H1 (cell line): ENCODE results near the gene SIK3. TPM values are rescaled to one million over a fixed set of nuclear protein-coding genes. Genes with fewer than 3 reads are reported as not detected.

ENCODE experiments used
- HDAC6 ChIP-seq: IDR thresholded peaks from one replicate; pipeline ENCODE4 v1.7.1; 2012; ENCODE audit warnings: low read depth, mild to moderate bottlenecking, inconsistent platforms, low read length, moderate library complexity
- TBP ChIP-seq: IDR thresholded peaks from 2 replicates; pipeline ENCODE4 v1.6.1; 2011; ENCODE audit warnings: low read depth, low read length, improper control_type of control experiment
- polyA plus RNA-seq, 7 experiments: library from polyadenylated mRNA; depleted of rRNA in 3 of 7; stranded (reverse) in 5 of 7; unstranded in 2 of 7; fragments of >200 nt in 5 of 7; fragments of 200-250 nt in 2 of 7; gene quantifications; 1 replicate in 5 of 7; 2 replicates in 1 of 7; 4 replicates in 1 of 7; pipeline versions ENCODE4 v1.2.1 to v1.2.3, GENCODE V29; 2011 to 2013; ENCODE audit warnings: missing spikeins in 2 of 7, mixed read lengths in 2 of 7
- total RNA-seq: library from RNA; stranded (reverse); fragmentation: NEBNext Ultra II Directional; extraction: Animal tissue kit (Norgen Biotek cat#: 25700); gene quantifications from 2 replicates; pipeline ENCODE4 v1.2.1, GENCODE V29; 2021

Gene SIK3
- total and polyA plus RNA-seq, 2 of the 8 experiments (the other 6 are each of a cell fraction or from before 2014, with no cell fraction given) = 19.9 to 32.1 TPM

GRCh38 chr11:116909245-116909644 lies 189.0 kb downstream of the SIK3 start (continued):
- TF ChIP-seq TBP = no peak
- no peak for TF ChIP-seq HDAC6
